Sigmoid colon (tissue), 4 donors: ENCODE results near the gene PRTN3.

Source experiments
- CTCF ChIP-seq, 4 experiments: fragments of 450-650 bp in 3 of 4; fragments of 200-600 bp in 1 of 4; IDR thresholded peaks; one replicate each; pipeline ENCODE4 v1.5.1; 2016 to 2019; ENCODE audit warnings: antibody characterized with exemption in 4 of 4, mild to moderate bottlenecking in 3 of 4, moderate library complexity in 2 of 4
- EP300 ChIP-seq, 4 donors: sonication (generic); formaldehyde crosslinking; IDR thresholded peaks; one replicate each; pipeline ENCODE4 v1.6.1; 2017; ENCODE audit warnings: antibody characterized with exemption in 4 of 4

GRCh38 chr19:861141-861755 lies 20.4 kb downstream of the PRTN3 start:
- no peak for TF ChIP-seq CTCF (IDR thresholded peaks at IDR 0.05)
- no peak for TF ChIP-seq EP300 (IDR thresholded peaks at IDR 0.05)
